ENCODE measurements around the gene FBXL5.

The FBXL5 gene

DNA sequence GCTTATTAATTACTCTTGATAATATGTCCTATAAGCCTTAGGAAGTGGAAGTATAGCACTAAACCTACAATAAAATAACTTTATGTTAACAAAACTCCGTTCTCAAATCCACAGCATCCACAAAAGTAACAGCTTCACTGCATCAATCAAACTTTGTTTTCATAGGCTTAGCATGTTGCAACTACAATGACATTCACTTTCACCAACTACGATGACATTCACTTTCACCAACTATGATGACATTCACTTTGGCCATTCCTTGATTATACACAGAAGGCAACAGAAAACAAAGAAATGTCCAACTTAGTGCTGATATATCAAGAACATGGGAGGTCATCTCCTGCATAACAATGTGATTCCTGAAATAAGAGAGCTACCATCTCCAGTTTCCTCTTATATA, 44.3 kb downstream of the FBXL5 start:
- no peak for DNase-seq (ENCODE audit: low read depth)
- no peak overlapping the region for H3K4me3 ChIP-seq (ENCODE audit: low read depth, low read length)
- TF ChIP-seq POLR2A (IDR thresholded peaks at IDR 0.05; ENCODE audit: extremely low read depth, insufficient read length) (no peak), MYC (IDR thresholded peaks at IDR 0.05; ENCODE audit: low read depth, low read length) (no peak)
- TF ChIP-seq, protein P1, sequence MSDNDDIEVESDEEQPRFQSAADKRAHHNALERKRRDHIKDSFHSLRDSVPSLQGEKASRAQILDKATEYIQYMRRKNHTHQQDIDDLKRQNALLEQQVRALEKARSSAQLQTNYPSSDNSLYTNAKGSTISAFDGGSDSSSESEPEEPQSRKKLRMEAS (IDR thresholded peaks at IDR 0.05; ENCODE audit: low read depth, low read length) = no peak
- TF ChIP-seq, protein P2, sequence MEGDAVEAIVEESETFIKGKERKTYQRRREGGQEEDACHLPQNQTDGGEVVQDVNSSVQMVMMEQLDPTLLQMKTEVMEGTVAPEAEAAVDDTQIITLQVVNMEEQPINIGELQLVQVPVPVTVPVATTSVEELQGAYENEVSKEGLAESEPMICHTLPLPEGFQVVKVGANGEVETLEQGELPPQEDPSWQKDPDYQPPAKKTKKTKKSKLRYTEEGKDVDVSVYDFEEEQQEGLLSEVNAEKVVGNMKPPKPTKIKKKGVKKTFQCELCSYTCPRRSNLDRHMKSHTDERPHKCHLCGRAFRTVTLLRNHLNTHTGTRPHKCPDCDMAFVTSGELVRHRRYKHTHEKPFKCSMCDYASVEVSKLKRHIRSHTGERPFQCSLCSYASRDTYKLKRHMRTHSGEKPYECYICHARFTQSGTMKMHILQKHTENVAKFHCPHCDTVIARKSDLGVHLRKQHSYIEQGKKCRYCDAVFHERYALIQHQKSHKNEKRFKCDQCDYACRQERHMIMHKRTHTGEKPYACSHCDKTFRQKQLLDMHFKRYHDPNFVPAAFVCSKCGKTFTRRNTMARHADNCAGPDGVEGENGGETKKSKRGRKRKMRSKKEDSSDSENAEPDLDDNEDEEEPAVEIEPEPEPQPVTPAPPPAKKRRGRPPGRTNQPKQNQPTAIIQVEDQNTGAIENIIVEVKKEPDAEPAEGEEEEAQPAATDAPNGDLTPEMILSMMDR (IDR thresholded peaks at IDR 0.05; ENCODE audit: low read depth, low read length) = no peak

DNA sequence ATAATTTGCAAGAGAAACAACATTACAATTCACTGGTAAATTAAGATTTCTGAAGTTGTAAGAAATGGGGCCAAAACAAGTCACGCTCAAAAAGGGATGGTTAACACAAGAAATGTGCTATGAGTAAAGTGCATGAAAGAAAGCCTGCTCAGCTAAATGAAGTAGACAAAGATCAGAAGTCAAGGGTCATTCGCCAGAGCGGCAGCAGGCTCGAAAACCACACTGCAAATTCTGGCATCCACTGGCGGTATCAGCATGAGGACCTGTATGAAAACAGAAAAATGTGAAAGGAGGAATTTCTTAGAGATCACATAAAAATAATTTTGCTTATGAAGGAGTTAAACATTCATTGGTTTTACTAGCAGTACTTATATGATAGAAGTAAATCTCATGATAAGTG, 49.6 kb downstream of the FBXL5 start:
- no peak for DNase-seq (ENCODE audit: low read depth)
- no peak for TF ChIP-seq MYC (IDR thresholded peaks at IDR 0.05; ENCODE audit: low read depth, low read length)
- TF ChIP-seq POLR2A (IDR thresholded peaks at IDR 0.05; ENCODE audit: extremely low read depth, insufficient read length) = no peak
- no peak overlapping the region for H3K4me3 ChIP-seq (ENCODE audit: low read depth, low read length)

GRCh38 chr4:15601862-15602261, 53.3 kb downstream of the FBXL5 start:
- no peak overlapping the region for H3K4me3 ChIP-seq (ENCODE audit: low read depth, low read length)
- TF ChIP-seq, protein P1 (IDR thresholded peaks at IDR 0.05; ENCODE audit: low read depth, low read length) = no peak
- no peak for TF ChIP-seq POLR2A (IDR thresholded peaks at IDR 0.05; ENCODE audit: extremely low read depth, insufficient read length)
- TF ChIP-seq, protein P2 (IDR thresholded peaks at IDR 0.05; ENCODE audit: low read depth, low read length) = no peak
- TF ChIP-seq MYC (IDR thresholded peaks at IDR 0.05; ENCODE audit: low read depth, low read length) = no peak
- no peak for DNase-seq (ENCODE audit: low read depth)

DNA sequence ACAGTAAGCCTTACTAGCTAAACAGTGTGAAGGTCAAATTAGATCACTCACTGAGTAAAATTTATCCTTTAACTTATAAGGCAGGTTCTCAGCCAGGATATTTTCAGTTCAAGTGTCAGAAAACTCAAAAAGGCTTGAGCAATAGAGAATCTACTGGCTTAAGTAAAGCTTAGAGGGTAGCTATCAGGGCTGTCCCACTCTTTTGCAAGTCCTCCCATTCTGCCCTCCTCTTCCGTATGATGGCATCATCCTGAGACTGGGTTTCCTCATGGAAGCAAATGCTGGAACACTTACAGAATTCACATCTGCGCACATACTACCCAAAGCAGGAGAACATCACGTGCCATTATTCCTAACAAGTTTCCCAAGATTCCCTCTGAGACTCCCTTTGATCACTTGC, 55.0 kb downstream of the FBXL5 start:
- TF ChIP-seq MYC (IDR thresholded peaks at IDR 0.05; ENCODE audit: low read depth, low read length) (no peak), POLR2A (IDR thresholded peaks at IDR 0.05; ENCODE audit: extremely low read depth, insufficient read length) (no peak)
- TF ChIP-seq, protein P1 (IDR thresholded peaks at IDR 0.05; ENCODE audit: low read depth, low read length) = no peak
- TF ChIP-seq, protein P2 (IDR thresholded peaks at IDR 0.05; ENCODE audit: low read depth, low read length) = no peak

GRCh38 chr4:15598644-15599043, 56.5 kb downstream of the FBXL5 start:
- H3K4me3 ChIP-seq (ENCODE audit: low read depth, low read length) = no peak overlapping the region
- DNase-seq (ENCODE audit: low read depth) = no peak
- TF ChIP-seq, protein P2 (IDR thresholded peaks at IDR 0.05; ENCODE audit: low read depth, low read length) = no peak
- TF ChIP-seq POLR2A (IDR thresholded peaks at IDR 0.05; ENCODE audit: extremely low read depth, insufficient read length) = no peak
- TF ChIP-seq, protein P1 (IDR thresholded peaks at IDR 0.05; ENCODE audit: low read depth, low read length) = no peak
- TF ChIP-seq MYC (IDR thresholded peaks at IDR 0.05; ENCODE audit: low read depth, low read length) = no peak

More for the DNA sequence above, 55.0 kb downstream of the FBXL5 start:
- no peak overlapping the region for H3K4me3 ChIP-seq (ENCODE audit: low read depth, low read length)
- no peak for DNase-seq (ENCODE audit: low read depth)

GRCh38 chr4:15592799-15593198, 62.4 kb downstream of the FBXL5 start:
- no peak for DNase-seq (ENCODE audit: low read depth)
- no peak overlapping the region for H3K4me3 ChIP-seq (ENCODE audit: low read depth, low read length)

More at GRCh38 chr4:15592799-15593198, 62.4 kb downstream of the FBXL5 start:
- no peak for TF ChIP-seq POLR2A (IDR thresholded peaks at IDR 0.05; ENCODE audit: extremely low read depth, insufficient read length)
- TF ChIP-seq MYC (IDR thresholded peaks at IDR 0.05; ENCODE audit: low read depth, low read length) = no peak
- TF ChIP-seq, protein P2 (IDR thresholded peaks at IDR 0.05; ENCODE audit: low read depth, low read length) = no peak
- TF ChIP-seq, protein P1 (IDR thresholded peaks at IDR 0.05; ENCODE audit: low read depth, low read length) = no peak
